Measurements from ENCODE around the gene GRAMD1A. TPM values are rescaled to one million over a fixed set of nuclear protein-coding genes. Genes with fewer than 3 reads are reported as not detected.
A peak's percentile ranks its signal among the peaks of the same experiment; 100 is the strongest.

GRAMD1A gene
- total and polyA plus RNA-seq, 9 of the 15 experiments (the other 6 are each of a cell fraction or from before 2014, with no cell fraction given): 1.4 to 63.8 (median 38.5) TPM

DNA sequence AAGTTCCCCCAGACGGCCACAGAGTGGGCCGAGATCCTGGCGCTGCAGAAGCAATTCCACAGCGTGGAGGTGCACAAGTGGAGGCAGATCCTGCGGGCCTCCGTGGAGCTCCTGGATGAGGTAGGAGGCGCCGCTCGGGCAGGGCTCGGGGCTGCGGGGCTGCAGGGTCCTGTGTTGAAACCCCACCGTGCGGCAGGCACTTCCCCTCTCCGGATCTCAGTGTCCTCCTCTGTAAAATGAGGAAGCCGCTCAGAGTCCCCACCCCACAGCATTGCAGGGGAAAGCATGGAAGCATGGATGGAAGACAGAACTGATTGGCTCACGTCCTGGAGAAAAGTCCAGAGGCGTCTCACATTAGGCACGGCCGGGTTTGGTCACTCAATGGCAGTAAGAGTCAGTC is 23.3 kb downstream of the GRAMD1A start:
- intact Hi-C loops (cut with micrococcal nuclease) (no loop called here), in situ Hi-C loops (cut with MboI) (no loop called here)
- no peak for DNase-seq (ENCODE audit: extremely low read depth in 1 of 4, low spot score in 3 of 4)
- H2AFZ ChIP-seq (ENCODE audit: low read depth, low read length): no peak overlapping the region
- no peak overlapping the region for H3K27ac ChIP-seq (ENCODE audit: extremely low read depth, low read depth, low read length)
- ATAC-seq: no peak
- H3K4me3 ChIP-seq: no peak overlapping the region
- H3K36me3 ChIP-seq (ENCODE audit: control insufficient read depth, insufficient read depth, low read length): peaks cover 94% of the 10 kb centered on the region
- TF ChIP-seq RFX5 (IDR thresholded peaks at IDR 0.05; ENCODE audit: low read depth, low read length) (no peak), LCOR (CRISPR knock-in tag; IDR thresholded peaks at IDR 0.05) (no peak), ZKSCAN3 (CRISPR knock-in tag; IDR thresholded peaks at IDR 0.05) (no peak), POLR2G (IDR thresholded peaks at IDR 0.05; ENCODE audit: low read depth, low read length) (0 out of 2 replicates have a peak, but pooled peaks have one; percentile 35), MTF1 (CRISPR knock-in tag; IDR thresholded peaks at IDR 0.05; ENCODE audit: borderline replicate concordance) (no peak), SMARCE1 (IDR thresholded peaks at IDR 0.05) (no peak), KDM1A (IDR thresholded peaks at IDR 0.05) (no peak), CHD7 (IDR thresholded peaks at IDR 0.05; ENCODE audit: low read depth, low read length) (no peak), EZH2 (IDR thresholded peaks at IDR 0.05; ENCODE audit: borderline replicate concordance, low read depth, low read length) (no peak), KLF16 (IDR thresholded peaks at IDR 0.05) (no peak), FOXK1 (CRISPR knock-in tag; IDR thresholded peaks at IDR 0.05; ENCODE audit: borderline replicate concordance) (no peak), RBFOX2 (IDR thresholded peaks at IDR 0.05; ENCODE audit: low read depth, low read length) (0 out of 2 replicates have a peak, but pooled peaks have one; percentile 3), TAF9B (IDR thresholded peaks at IDR 0.05; ENCODE audit: partially characterized antibody) (no peak)
- CTCF ChIA-PET (ENCODE audit: low intra/inter-chr PET ratio): no interaction called here
- H4K20me1 ChIP-seq (replicated peaks; ENCODE audit: control insufficient read depth, insufficient read depth, low read length): no peaks in the 10 kb centered on the region
- no peaks in the 10 kb centered on the region for H3K79me2 ChIP-seq (ENCODE audit: control insufficient read depth, insufficient read depth, low read length)
- H3K9me1 ChIP-seq (ENCODE audit: control insufficient read depth, insufficient read depth, low read length): no peaks in the 10 kb centered on the region
- no peaks in the 10 kb centered on the region for H3K9me3 ChIP-seq (replicated peaks; ENCODE audit: control insufficient read depth, insufficient read depth, low read depth, low read length)
- no peak overlapping the region for H3K4me2 ChIP-seq (ENCODE audit: insufficient read depth, low read length)
- no peak overlapping the region; a peak in 1 of 4 replicates for H3K9ac ChIP-seq (ENCODE audit: insufficient read depth in 1 of 2, low read depth in 2 of 2, low read length in 2 of 2)
- 91% methylated on average over 11 of the region's 19 CpGs for WGBS (ENCODE audit: insufficient coverage, low coverage, missing lambda C conversion rate)
- BruUV-seq (replicated peaks): no TSS peak
- POLR2A ChIA-PET: interaction anchor here (0.6 kb wide), 1 partner anchor 179 kb away, joined by 3 read pairs; no protein-coding TSS in a partner anchor
- no peaks in the 10 kb centered on the region for H3K27me3 ChIP-seq (ENCODE audit: control insufficient read depth in 2 of 2, insufficient read depth in 2 of 2, low read length in 2 of 2)
- no peak for FAIRE-seq
- peaks cover 0 to 5% of the 10 kb centered on the region in 2 experiments; a peak in 1 of 5 replicates for H3K4me1 ChIP-seq (replicated peaks in 1 of 2; ENCODE audit: control insufficient read depth in 2 of 2, insufficient read depth in 2 of 2, low read length in 2 of 2)
